HuH-7.5 (cell line): ENCODE measurements around the gene SPACA7.
"Not testable (repeated sequence)": the region's sequence is repeated elsewhere in the genome, so short reads cannot be mapped to it uniquely, and the experiment has no call there.

ENCODE experiments used
- DNase-seq: peaks from one replicate; pipeline ENCODE4 v3.0.0; 2011; ENCODE audit warnings: low spot score

Gene SPACA7

DNA sequence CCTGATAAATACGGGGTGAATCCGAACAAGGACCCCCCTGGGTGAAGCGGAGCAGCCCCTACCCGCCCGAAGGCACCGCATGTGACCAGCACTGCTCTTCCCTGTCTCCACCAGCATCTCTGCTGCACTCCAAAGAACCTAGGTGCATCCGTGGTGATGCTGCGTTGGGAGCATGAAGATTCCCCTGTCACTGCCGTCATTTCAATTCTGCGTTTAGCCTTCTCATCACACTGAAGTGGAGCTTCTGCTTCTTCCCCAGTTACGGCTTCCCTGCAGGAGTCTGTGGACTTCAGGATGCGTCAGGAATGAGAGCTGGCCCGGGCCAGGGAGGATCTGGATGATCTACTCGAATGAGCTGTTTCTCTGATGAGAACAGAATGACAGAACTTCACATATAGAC is 47.9 kb downstream of the SPACA7 start:
- no peak for DNase-seq

GRCh38 chr13:112428704-112429103 is 52.5 kb downstream of the SPACA7 start:
- DNase-seq, result no peak

GRCh38 chr13:112431734-112432133 is 55.6 kb downstream of the SPACA7 start:
- DNase-seq, result no peak

DNA sequence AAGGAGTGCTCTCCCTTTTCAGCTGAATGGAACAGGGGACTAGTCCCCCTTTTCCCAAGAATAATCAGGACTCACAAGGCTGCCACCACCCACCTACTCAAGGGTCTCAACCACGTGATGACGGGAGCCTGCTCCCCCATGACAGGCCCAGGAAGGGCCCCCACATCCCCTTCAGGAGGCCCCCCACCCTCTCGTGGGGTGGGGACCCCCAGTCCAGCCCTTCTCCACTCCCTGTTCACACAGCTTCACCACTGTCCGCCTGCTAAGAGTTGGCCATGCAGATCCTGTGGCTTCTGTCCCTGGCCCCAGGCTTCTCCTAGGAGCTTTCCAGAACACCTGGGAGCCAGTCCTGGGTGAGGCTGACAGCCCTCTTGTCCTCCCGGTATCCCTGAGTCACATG is 56.6 kb downstream of the SPACA7 start:
- not testable (repeated sequence) for DNase-seq

DNA sequence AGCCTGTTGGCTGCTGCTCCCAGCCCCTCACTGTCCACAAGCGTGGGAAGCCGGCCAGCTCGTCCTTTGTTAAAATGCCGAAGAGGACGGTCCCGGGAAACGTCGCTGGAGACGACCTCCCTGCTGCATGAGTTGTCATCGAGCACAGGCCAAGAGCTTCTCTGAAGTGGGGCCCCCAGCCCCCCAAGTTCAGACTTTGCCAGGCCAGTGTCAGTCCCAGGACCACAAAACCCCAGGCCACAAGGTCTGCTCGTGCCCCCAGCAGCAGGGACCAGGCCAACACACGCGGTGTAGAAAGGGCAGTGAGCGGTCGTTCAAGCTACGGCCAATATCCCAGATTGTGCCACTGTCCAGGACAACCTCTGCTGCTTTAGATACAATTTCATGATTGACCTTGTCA is 57.4 kb downstream of the SPACA7 start:
- not testable (repeated sequence) for DNase-seq

DNA sequence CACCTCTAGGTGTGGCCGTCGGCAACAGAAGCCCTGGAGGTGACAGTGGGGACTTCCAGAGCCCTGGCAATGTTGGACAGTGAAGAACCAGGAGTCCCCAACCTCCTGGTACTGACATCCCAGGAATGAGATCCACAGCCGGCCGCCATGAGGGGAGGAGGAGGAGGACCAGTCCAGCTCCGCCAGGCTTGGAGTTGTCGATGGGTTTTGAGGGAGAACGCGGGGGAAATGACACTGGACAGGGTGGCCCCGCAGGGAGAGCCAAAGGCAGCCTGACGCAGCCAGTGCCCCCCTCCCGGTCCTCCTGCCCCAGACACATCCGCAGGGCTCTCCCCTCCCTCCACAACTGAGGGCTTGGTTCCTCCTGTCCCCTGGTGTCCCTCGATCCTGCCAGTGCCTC is 57.9 kb downstream of the SPACA7 start:
- DNase-seq, result no peak

DNA sequence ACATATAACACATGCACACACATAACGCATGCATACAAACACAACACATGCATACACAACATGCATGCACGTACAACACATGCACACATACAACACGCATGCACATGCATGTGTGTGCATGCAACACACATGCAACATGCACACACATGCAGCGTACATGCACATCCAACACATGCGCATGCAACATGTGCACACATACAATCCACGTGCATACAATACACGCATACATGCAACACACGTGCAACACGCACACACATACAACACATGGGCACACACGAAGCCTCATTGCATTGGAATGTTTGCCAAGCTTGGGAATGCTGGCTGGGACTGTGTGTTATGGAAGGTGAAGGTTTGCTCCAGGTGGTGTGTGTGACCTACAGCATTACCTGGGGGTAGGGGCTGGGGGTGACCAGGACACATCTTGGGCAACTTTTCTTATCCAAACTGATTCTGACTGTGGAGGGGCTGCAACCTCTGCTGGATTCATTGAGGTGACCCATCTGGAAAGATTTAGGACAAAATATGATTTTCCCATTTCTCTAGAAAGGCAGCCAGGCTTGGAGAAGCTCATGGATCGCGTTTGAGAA is 58.9 kb downstream of the SPACA7 start:
- no peak for DNase-seq

- DNase-seq, result no peak
These were observed 59.8 kb downstream of the SPACA7 start for GRCh38 chr13:112435973-112436372.

- no peak for DNase-seq
These were observed 61.9 kb downstream of the SPACA7 start for GRCh38 chr13:112438094-112438493.

DNA sequence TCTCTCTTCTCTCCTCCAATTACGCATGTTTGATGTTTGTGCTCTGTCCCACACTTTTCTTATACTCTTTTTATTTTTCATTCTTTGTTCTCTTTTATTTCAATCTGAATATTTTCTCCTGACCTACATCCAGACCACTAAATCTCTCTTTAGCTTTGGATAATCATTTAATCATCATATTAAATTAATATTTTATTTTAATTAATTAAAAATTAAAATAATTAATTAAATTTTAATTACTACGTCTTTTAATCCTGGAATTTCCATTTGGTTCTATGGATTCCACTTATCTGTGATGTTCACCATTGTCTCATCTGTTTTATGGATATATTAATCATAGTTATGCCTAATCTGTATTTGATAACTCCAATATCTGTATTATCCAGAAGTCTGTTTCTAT is 62.4 kb downstream of the SPACA7 start:
- DNase-seq, result no peak

DNA sequence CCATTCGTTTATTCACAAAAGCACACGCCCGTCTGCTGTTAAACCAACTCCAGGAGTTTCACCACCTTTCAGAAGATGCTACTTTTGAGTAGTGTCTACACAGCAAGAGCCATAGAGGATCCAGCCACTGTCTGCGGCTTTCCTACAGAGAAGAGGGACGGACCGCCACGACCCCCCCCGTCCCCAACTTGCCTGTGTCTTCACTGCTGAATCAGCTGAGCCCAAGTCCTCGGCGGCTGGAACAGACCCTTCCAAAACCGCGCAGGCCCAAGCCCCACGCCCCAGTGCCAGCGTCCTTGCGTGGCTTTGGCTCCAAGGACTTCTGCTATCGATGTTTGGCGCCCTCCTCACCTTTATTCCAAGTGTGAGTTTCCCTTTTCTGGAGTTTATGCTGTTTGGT is 65.1 kb downstream of the SPACA7 start:
- no peak for DNase-seq

DNA sequence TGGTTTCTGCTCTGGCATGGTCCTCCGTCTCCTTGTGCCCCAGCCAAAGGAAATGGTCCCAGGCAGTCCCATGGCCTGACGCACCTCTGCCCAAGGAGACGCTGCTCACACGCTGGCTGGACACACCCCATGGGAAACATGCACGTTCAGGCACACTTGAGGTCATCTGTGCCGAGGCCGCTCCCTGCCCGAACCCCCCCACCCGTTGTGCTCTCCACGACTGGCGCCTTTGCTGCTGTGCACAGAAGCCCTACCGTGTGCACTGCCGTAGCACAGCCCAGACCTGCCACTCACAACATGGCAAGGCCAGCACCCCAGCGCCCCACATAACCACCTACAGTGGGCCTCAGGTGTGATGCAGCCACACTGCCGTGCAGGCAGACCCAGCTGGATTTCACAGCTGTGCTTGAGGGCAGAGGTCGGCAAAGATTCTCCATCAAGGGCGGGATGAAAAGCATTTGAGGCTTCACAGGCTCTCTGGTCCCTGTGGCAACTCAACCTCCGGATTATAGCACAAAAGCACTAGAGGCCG is 65.7 kb downstream of the SPACA7 start:
- no peak for DNase-seq

- no peak for DNase-seq
These were observed 66.4 kb downstream of the SPACA7 start for GRCh38 chr13:112442483-112443090.

GRCh38 chr13:112443191-112443994 is 67.2 kb downstream of the SPACA7 start:
- no peak for DNase-seq

GRCh38 chr13:112443995-112444311 is 67.8 kb downstream of the SPACA7 start:
- peak; percentile 74 for DNase-seq

DNA sequence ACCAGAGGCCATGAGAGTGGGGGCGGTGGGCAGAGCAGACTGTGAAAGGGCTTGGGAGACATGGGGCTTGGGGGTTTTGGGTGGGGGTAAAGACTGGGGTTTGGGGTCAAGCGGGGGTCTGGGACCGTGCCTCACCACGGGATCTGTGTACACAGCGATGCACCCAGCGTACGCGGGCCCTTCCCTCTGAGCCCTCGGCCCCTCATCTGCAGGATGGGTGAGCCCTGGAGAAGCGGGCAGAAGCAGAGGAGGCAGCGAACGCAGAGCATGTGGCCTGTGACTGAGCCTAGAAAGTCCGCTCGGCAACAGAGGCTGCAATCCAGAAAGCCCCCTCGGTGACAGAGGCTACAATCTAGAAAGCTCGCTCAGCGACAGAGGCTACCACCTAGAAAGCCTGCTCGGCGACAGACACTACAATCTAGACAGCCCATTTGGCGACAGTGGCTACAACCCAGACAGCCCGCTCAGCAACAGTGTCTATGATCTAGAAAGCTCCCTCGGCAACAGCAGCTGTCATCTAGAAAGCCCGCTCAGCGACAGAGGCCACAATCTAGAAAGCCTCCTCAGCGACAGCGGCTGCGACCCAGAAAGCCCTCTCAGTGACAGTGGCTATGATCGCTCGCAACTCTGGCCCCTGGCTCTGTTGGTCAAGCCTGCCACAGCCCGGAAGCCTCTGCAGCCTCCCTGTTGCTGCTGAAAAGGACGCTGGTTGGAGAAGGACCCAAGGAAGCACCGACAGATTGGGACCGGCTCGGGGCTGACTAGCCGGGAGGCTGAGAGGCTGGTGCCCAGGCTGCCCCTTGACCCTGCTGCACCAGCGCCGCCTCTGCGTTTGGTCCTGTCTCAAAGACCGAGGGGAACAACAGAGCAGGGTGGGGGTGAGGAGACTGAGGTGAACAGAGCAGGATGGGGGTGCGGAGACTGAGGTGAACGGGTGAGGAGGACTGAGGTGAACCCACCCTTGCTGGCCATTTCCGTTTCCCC is 68.6 kb downstream of the SPACA7 start:
- no peak for DNase-seq

GRCh38 chr13:112445411-112446271 is 69.5 kb downstream of the SPACA7 start:
- no peak for DNase-seq

DNA sequence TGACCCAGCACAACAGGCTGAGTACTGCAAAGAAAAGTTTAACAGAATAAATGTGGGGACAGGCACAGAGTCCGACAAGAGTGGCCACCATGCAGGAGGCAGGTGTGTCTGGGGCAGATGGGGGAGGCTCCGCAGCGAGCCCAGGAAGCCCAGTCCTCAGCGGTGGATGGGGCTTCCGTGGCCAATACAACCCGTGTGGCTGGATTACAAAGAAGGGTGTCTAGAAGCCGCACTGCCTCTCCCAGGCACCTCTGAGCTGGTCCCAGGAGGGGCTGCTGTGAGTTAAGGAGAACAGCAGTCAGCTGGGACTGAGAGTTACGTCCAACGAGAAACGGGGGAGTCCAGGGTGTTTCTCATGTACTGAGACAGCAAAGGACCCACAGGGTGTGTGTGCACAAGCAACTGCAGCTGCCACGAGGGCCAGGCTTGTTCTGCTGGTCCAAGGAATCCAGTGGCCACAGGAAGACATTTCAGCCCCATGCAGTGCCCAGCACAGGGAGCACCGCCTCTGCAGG is 70.2 kb downstream of the SPACA7 start:
- no peak for DNase-seq

DNA sequence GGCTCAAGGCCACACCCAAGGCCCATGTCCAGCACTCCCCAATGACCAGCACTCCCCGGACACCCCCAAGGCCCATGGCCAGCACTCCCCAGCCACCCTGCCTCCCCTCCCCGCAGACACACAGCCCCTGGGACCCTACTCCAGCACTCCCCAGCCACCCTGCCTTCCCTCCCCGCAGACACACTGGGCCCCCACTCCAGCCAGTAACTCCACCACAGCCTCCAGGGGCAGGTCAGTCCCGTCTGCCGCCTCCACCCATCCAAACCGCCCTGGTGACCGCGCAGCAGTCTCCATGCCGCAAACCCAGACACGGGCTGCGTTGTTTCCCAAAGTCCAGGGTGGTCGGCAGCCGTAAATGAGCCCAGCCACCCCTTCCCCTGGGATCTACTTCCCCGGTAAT is 70.7 kb downstream of the SPACA7 start:
- DNase-seq, result no peak

GRCh38 chr13:112447306-112447705 is 71.2 kb downstream of the SPACA7 start:
- no peak for DNase-seq
